NK-92 (cell line): ENCODE measurements around the gene METRN.
"Not testable (repeated sequence)": the region's sequence is repeated elsewhere in the genome, so short reads cannot be mapped to it uniquely, and the experiment has no call there.

Experiments used
- DNase-seq: peaks from one replicate; lab custom pipeline; 2025; ENCODE audit not compliant: unreplicated experiment; lab: John Stamatoyannopoulos, UW

METRN gene

GRCh38 chr16:734208-734980 lies 19.5 kb downstream of the METRN start:
- no peak for DNase-seq

GRCh38 chr16:734981-735881 lies 20.3 kb downstream of the METRN start:
- no peak for DNase-seq

- no peak for DNase-seq
Measured at GRCh38 chr16:735982-736453, 21.1 kb downstream of the METRN start.

- DNase-seq: no peak
Measured at GRCh38 chr16:736936-737481, 22.1 kb downstream of the METRN start.

- no peak for DNase-seq
Measured at GRCh38 chr16:739560-740458, 24.9 kb downstream of the METRN start.

- no peak for DNase-seq
Measured at GRCh38 chr16:740459-740763, 25.5 kb downstream of the METRN start.

DNA sequence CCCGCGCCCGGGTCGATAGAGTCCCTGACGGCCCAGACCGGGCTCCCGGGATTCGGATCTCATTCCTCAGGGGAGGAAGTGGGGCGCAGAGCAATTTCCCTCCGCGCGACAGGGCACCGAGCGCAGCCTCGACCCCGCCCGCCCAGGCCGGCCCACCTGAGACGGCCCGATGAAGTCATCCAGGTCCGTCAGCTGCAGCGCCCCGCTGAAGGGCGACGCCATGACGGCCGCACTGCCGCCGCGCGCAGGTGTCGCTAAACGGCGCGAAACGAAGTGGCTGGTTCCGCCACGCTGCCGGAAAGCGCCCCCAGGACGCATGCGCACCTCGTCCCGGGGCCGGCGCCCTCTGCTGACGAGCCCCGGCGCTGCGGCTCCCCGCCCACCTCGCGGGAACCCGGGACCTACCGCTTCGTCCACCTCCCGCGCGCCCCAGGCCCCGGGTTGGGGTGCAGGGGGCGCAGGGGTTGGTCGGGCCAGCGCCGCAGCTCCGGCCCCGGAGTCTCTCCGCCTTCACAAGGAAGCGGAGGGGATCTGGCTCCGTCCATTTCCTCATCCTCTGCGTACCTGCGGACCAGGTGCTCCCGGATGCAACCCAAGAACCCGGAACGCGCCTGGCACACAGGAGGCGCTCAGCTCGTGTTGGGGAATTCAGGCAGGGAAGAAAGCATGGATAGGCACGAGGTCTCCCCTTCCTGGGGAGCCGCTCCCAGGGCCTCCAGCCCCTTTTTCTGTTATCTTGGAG lies 26.0 kb downstream of the METRN start, which contains the start of gene CIAO3:
Gene CIAO3, minus strand, starts transcription at position 234 of the 742 bp plus-strand sequence. Its CDS starts 12 bp downstream, at position 222.
- peak; percentile 53 for DNase-seq

GRCh38 chr16:741986-742629 lies 27.2 kb downstream of the METRN start:
- no peak for DNase-seq

DNA sequence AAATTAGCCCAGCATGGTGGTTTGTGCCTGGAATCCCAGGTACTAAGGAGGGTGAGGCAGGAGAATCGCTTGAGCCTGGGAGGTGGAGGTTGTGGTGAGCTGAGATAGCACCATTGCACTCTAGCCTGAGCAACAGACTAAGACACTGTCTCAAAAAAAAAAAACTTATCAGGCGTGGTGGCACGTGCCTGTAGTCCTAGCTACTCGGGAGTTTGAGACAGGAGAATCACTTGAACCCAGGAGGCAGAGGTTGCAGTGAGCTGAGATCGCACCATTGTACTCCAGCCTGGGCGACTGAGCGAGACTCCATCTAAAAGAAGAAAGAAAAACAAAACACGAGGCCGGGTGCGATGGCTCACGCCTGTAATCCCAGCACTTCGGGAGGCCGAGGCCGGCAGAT lies 28.0 kb downstream of the METRN start:
- DNase-seq: not testable (repeated sequence)

DNA sequence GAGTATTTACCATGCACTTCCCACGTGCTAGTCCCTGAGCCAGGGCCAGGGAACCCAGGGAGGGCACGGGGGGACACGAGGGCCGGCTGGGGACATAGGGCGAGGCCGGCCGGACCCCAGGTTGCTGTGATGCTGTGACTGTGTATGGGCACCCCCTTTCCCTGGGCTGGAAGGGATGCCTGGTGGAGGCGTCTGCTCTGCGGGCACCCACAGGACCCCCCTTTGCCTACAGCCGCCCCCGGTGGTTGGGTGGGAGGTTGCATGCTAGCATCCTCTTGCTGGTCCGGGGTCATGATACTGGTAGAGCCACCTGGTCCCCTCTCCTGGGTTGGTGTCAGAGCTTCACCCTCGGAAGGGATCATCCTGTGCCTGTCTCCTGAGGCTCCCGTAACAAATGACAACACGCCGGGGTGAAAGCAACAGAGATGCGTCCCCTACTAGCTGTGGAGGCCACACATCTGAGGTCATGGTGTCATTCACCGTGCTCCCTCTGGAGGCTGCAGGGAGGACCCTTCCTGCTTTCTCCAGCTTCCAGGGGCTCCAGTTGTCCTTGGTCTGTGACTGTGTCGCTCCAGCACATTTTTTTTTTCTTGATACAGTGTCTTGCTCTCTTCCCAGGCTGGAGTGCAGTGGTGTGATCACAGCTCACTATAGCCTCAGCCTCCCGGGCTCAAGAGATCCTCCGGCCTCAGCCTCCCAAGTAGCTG lies 29.0 kb downstream of the METRN start:
- DNase-seq: no peak

DNA sequence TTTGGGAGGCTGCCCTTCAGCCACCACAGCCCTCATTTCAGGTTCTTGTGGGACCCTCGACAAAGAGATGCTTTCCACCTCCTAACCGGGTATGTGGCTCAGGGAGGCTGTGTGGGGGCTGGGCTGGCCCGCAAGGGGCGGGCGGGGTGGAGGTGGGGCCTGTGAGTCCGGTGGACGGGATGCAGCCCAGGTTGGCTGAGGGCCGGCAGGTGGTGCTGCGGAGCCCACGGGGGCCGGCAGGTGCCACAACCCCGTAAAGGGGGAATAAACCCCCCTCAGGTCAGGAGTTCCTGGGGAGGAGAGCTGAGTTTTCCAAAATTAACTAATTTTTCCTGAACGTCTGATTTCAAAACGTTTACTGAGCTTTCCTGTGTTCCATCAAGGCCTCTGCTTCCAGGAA lies 30.8 kb downstream of the METRN start:
- DNase-seq: no peak

DNA sequence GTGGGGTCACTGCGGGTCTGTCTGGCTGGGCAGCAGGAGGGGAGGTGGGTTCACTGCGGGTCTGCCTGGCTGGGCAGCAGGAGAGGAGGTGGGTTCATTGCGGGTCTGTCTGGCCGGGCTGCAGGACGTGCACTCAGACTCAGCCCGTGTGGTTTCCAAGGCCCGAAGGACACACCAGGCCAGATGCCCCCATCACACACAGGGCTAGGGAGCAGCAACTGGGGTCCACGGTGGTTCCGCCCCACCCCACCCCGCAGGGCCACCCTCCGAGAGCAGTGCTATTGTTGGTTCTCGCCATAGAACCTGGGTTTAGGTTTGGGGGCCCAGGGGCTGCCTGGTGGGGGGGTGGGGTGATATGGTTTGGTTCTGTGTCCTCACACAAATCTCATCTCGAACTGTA lies 31.7 kb downstream of the METRN start:
- no peak for DNase-seq

DNA sequence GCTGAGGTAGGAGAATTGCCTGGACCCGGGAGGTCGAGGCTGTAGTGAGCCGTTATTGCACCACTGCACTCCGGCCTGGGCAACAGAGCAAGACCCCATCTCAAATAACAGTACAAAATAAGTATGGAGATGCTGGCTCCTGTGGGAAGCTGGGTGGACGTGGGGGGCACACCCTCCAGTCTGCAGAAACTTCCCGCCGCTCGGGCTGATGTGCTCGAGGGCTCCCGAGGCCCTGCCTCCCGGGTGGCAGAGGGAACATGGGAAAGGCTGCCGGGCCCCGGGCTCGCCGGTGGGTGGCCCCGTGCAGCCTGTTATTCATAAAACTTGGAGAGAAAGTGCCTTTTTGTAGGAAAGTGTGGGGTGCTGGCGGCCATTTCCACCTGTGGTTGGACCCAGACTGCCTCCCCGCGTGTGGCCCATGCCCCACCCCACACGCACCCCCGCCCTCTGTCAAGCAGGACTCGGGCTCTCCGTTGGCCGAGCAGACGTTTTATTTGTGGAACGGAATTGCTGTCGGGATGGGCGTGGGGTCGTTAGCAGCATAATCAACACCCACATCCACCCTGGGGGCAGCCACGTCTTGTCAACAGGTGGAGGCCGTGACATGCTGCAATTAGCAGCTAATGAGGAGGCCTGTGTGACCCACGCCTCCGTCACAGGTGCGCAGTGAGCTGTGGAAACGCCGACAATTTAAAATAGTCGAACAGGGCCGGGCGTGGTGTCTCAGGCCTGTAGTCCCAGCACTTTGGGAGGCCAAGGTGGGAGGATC lies 33.2 kb downstream of the METRN start:
- no peak for DNase-seq

DNA sequence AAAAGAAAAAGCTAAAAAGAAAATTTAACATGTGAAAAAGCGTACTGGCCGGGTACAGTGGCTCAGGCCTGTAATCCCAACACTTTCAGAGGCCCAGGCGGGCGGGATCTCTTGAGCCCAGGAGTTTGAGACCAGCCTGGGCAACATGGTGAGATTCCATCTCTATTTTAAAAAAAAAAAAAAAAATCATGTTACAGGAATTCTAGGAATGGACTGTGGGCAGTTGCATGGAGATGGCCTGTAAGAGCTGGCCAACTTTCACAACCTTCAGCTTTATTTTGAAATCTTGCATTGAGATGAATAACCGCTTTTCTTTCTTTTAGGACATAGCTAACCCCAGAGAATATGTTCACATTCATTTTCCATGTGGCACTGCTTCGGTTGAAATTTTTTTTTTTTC lies 34.1 kb downstream of the METRN start:
- DNase-seq: no peak

DNA sequence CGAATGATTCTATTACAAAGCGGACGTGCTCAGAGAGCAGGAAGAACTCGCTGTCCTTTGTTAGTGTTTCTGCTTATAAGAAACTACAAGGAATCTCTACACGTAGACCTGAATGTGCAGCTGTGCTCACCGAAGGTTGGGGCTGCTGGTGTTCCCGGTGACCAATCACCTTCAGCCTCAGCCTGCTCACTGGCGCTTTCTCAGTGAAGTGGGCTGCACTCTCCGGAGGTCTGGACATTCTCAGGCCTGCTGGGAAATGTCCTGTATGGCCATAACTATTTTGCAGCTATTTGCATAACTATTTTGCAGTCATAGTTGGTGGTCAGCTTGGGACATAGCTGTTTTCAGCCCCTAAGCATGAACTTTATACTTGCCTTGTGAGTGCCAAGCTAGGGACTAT lies 35.6 kb downstream of the METRN start:
- no peak for DNase-seq

DNA sequence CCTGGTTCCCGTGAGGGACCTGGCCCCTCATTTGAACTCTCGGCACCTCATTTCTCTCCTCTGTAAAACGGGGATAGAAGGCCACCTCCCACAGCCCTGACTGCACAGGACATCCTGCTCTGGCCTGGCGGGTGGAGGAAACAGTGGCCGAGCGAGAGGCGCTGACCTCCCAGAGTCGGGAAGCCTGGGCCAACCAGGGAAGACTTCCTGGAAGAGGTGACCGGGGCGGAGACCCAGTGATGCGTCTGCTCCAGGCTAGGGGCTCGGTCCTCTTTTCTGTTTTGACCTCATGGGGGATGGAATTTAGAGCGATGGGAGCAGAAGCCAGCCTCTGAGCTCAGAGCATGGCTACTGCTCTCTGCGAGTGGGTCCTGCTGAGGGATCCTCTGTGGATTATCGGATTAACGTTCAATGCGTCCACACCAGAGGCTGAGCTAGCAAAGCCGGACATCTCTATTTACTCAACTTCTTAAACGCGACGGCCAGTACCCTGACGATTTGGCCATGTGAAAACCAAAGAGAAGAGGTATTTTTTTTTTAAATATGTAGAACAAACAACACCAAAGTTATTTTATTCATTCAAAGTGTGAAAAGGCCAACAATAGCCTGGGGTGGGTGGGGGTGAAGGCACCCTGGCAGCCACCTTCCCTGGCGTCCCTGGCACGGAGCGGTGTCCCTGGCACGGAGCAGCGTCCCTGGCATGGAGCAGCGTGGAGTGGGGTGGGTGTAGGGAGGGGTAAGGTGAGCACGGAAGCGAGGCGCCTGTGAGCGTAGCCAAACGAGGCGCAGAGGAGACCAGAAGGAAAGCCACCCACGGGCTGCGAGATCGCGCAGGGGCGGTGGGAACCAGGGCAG lies 36.5 kb downstream of the METRN start:
- no peak for DNase-seq

- DNase-seq: no peak
Measured at GRCh38 chr16:752007-752312, 37.0 kb downstream of the METRN start.
